HPDE6-E6E7 (cell line): ENCODE data around the gene P4HB.
"Not testable (repeated sequence)": the region's sequence is repeated elsewhere in the genome, so short reads cannot be mapped to it uniquely, and the experiment has no call there.

Experiments used
- DNase-seq: peaks from one replicate; pipeline ENCODE4 v3.0.0; 2011; ENCODE audit warnings: missing footprints; ENCODE audit errors: extremely low spot score

The P4HB gene

DNA sequence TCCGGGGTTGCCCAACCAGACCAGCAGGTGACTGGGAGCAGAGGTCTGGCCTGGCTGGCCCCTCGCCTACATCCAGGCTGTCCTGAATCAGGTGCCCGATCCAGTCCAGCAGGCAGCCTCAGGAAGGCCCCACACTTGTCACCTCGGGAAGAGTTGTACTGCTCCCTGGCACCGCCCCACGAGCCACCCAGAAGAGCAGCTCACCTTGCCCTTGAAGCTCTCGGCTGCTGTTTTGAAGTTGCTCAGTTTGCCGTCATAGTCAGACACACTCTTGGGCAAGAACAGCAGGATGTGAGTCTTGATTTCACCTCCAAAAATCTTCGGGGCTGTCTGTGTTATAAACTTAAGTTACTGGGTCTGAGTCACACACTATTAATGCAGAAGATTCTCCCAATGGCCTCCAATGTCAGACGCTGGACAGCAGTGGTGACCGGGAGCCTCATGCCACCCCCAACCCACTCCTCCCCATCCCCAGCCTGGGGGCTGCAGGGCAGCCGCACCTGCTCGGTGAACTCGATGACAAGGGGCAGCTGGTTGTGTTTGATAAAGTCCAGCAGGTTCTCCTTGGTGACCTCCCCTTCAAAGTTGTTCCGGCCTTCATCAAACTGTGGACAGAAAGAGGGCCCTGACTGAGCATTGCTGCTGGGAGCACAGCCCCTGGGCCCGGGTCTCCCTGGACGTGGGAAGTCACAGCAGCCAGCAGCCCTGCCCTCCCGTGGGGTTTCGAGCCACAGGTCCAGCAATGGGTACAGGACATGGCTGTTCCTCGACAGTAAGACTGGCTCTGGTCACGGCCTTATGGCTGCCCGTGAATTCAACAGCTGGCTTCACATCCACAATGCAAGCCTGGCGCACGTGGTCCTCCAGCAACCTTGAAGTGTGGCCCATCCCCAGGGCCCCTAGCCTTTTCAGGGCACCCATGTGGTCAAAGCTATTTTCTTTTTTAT, 13.3 kb downstream of the P4HB start:
- DNase-seq: no peak

DNA sequence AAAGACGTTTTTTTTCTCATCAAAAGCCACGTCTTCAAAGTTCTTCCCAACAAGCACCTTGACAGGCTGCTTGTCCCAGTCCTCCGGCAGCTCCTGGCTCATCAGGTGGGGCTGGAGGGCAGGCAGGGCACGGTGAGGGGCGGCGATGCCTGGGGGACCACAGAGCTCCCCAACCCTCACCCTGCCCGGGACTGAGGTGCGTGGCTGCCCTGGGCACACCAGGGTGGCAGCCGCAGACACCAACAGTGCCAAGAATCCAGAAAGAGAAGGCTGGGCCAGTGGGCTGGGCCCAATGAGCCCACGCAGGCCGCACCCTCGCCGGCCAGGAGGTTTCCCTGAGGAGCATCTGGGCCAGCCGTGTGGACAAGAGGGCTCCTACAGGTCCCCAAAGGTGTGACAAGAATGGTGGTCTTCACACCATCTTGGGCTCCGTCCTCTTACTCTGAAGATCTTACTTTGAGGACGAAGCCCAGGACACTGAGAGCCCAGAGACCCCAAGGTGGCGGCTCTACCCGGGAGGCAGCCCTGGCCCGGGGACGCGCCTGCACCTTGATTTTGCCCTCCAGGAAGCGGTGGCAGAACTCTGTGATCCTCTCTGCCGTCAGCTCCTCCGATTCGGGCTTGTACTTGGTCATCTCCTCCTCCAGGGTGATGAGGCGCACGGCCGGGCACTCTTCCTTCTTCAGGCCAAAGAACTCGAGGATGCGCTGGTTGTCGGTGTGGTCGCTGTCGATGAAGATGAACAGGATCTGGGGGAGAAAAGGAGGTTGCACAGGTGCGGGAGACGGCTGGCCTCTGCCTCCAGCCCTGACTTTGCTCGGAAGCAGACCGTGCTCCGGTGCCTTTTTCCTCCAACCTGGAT, 14.2 kb downstream of the P4HB start:
- no peak for DNase-seq

DNA sequence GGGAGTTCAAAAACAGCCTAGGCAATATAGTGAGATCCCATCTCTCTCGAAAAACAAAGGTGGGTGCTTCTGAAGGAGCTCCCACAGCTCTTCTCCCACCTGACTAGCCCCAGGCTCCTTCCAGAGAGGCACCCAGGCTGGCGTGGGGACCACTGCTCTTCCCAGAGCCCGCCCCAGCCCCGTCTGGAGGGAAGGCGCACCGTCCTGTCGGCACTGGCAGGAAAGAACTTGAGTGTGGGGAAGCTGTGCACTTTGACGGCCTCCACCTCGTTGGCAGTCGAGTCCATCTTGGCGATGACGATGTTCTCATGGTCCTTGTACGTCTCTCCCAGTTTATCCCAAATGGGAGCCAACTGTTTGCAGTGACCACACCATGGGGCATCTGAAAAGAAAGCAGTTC, 15.0 kb downstream of the P4HB start:
- no peak for DNase-seq

DNA sequence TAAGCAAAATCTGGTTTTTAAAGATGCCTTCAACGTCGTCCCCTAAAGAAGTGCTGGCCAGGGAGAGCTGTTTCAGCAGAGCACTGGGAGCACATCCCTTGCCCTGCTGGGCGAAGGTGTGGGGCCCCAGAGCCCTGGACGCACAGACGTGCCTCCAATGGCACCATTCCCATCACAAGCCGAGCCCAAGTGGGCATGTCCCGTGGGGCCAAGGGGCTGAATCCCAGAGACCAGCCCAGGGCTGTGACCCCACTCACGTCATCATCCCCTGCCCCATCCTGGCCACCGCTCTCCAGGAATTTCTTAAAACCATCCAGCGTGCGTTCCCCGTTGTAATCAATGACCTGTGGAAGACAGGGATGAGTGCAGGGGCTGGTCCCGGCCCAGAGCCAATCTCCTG, 15.4 kb downstream of the P4HB start:
- no peak for DNase-seq

DNA sequence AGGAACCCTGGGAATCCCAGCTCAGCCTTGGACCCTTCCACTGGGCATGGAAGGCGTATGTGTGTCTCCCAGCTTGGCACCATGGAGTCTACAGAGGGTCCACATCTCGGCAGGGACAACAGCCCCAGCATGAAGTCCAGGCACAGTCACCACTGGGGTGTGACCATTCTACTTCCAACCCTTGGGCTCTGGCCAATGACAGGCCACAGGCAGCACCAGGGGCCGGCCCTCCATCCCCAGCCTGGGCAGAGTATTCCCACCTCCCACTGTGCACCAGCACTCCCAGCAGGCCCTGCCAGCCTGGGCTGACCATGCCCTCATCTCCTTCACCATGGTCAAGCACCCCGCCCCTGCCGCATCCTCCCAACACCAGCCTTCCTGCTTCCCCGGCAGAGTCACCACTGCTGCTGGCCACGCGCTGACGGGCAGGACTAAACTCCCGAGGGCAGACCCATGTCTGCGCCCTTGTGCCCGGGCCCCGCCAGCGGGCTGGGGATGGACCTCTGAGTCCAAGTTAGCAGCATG, 15.9 kb downstream of the P4HB start:
- no peak for DNase-seq

DNA sequence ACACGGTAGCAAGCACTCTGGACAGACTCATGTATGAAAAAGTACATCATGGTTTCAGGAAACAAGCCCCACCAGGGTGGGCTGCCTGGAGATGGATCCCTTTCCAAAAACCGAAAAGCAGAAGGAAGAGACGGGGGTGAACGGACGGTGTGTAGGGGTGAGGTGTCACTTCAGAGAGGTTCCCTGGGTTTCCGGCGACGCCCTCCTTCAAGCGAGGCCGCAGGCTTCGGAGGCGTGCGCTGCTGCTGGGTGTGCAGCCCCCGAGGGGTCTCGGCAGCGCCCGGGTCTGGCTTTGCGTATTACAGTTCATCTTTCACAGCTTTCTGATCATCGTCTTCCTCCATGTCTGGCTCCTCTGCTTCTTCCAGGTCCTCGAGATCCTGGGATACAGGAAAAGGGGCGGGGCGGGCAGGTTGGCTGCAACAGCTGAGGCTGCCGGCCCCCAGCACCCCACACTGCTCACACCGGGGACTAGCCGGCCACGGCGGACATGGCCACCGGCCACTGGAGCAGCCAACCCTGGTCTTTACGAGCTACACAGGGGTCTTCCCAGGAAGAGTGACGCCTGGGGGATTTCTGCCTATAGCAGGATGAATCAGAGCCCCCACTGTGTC, 16.5 kb downstream of the P4HB start:
- DNase-seq: no peak

DNA sequence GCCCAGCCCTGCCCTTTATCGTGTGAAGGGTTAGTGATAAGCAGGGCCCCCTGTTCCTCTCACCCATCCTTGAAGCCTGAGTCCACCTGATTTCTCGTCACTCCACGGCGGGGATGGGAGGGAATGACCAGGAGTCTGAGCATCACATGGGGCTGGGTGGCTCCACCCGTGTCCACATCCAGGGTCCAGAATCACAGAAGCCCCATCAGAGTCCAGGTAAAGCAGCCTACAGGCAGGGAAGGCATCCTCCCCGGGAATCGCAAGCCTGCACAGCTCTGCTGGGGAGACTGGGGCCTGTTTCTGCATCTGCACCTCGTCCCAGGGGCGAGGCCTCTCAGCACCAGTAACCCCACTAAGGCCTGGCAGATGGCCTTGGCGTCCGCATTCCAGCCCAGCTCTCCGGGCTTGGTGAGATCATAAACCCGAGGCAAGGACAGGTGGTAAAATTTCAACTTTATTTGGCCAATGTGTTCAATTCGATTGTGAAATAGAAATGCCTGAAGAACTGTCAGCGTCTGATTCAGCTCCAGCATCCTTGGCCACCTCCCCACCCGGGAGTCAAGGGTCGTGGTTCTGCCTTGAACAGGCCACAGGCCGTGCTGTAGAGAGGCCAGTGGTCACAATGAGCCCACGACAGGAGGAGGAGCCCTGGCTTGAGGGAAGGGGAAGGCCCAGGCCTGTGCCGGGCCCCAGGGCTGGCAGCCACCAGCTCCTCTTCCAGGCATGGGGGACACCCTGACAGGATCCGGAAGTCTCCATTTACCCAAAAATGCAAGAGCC, 17.4 kb downstream of the P4HB start:
- no peak for DNase-seq

DNA sequence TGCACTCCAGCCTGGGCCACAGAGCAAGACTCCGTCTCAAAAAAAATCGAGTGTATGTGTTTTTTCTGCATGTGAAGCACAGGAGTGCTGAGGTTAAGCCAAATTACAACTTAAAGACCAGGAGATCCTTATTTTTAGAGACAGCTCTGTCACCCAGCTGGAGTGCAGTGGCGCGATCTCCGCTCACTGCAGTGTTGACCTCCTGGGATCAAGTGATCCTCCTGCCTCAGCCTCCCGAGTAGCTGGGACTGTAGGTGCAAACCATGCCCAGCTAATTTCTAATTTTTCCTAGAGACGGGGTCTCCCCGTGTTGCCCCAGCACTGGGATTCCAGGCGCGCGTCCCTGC, 18.0 kb downstream of the P4HB start:
- DNase-seq: no peak

DNA sequence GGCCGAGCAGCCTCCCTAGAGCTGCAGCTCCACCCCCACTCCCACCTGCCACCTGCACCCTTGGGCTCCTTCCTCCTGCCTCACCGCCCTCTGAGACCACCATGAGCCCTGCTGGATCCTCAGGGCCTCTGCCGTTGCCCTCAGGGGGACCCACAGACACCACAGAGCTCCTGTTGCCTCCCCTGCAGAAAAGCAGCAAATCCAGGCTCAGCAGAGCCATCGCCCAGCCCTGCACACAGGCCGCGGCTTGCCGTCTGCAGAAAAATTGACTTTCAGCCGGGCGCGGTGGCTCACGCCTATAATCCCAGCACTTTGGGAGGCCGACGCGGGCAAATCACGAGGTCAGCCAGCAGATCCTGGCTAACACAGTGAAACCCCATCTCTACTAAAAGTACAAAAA, 18.5 kb downstream of the P4HB start:
- DNase-seq: no peak

DNA sequence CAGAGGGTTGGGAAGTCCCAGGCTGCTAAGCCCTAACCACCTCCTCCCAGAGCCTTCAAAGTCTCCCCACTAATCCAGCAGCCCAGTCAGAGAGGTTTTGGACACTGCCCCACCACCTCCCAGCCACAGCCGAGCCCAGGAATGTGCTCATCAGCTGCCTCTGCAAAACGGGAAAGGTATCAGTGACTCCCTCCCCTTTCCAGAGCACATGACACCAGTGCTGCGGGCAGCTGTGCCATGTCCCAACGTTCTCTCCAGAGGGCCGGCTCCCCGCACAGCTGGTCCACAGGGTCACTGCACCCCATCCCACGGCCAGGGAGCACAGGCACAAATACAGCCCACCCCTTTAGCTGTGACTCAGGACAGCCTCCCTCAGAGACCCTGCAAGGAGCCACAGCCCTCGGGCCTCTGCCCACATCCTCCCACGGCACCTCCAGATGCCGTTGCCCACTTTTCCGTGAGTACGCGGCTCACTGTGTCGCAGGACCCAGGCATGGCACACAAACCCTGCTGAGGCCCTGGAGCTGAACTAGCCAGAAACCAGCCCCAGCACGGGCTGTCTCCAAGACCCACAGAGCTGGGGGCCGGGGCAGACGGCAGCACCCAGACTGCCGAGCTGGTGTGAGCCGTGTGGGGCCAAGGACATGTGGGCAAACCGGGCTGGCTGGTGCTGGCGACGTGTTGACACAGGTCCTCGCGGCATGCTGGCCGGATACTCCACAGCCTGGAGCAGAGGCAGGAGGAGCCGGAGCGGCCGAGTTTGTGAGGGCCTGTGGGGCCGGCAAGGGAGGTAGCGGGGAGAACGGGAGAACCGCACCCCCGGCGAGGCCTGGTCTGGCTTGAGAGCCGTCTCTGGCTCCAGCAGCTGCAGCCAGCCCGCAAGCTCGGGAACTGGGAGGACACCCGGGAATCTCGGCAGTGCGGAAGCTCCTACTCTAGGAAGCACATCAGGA, 19.2 kb downstream of the P4HB start:
- DNase-seq: peak; percentile 92

DNA sequence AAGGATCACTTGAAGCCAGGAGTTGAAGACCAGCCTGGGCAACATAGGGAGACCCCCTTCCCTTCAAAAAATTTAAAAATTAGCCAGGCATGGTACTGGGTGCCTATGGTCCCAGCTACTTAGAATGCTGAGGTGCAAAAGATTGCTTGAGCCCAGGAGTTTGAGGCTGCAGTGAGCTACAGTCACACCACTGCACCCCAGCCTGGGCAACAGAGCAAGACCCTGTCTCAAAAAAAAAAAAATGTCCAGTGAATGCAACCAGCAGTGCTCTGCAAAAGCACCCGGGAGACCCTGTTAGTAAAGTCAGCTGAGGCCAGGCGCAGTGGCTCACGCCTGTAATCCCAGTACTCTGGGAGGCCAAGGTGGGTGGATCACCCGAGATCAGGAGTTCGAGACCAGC, 20.3 kb downstream of the P4HB start:
- DNase-seq: not testable (repeated sequence)

DNA sequence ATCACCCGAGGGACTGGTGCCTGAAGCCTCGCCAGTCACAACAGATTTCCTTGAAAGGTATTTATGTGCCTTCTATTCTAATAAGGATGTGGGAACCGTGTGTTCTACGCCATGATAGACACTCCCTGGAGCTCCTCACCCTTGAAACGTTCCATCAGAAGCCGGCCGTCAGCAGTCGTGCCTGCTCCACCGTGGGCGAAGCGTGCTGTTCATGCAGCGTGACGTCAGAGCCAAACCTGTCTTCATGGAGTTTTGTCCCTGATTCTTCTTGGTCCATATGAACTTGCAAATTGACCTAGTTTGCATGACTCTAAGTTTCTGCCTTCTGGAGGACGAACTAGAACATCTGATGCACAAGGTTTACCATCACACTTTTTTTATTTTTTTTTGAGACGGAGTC, 21.0 kb downstream of the P4HB start:
- DNase-seq: no peak

DNA sequence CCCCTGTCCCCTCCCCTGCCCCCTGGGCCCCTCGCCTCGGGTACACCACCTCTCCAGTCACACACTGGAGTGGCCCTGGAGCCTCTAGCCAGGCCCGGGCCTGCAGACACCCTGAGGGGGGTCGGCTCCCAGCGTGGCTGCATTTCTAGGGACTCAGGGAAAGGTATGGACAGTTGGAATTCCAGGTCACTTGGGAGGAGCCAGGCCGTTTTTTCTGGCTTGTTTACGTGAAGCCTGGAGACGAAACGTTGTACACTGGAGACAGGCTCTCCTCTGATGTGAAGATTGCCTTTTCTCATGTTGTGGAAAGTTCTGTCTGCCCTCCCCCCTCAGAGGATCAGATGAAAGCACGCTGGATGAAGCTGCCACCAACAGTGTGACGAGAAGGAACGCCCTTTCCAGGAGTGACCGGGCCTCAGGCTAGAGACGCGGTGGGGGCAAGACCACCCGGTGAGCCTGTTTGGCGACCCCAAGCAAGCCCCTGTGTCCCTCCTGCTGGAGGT, 21.5 kb downstream of the P4HB start:
- DNase-seq: no peak

DNA sequence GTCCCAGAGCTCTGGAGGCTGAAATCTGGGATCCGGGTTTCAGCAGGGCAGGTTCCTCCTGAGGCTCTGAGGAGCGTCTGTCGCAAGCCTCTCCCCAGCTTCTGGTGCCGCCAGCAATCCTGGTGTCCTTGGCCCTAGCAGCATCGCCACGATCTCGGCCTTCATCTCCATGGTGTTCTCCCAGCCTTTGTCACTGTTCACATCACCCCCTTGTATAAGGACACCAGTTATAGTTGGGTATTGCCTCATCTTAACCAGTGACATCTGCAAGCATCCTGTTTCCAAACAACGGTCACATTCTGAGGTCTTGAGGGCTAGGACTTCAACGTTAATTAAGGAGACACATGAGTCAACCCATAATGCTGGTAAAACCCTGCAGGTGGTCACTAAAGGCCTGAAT, 22.7 kb downstream of the P4HB start:
- DNase-seq: no peak

DNA sequence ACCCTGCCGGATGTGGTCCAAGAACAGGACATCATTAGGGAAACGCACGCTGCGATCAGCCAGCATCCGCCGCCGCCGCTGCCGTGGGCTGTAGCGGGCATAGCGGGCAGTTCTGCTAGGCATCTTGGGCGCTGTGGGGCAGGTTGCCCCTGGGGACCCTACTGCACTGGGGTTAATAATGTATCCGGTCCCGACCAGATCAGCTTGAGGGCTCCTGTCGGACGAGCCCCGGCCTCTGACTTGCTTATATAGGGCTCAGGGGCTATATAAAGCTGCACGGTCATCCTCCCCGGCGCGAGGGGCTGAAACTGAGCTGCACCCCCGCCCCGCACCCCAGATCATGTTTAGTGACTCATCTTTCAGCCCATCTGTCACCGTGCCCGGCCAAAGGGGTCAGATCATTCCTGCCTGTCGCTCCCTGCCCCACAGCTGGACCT, 25.5 kb downstream of the P4HB start, which contains the start of gene PPP1R27:
Gene PPP1R27, minus strand, starts transcription at position 220 of the 437 bp plus-strand sequence. Its CDS starts 97 bp downstream, at position 123.
- no peak for DNase-seq

DNA sequence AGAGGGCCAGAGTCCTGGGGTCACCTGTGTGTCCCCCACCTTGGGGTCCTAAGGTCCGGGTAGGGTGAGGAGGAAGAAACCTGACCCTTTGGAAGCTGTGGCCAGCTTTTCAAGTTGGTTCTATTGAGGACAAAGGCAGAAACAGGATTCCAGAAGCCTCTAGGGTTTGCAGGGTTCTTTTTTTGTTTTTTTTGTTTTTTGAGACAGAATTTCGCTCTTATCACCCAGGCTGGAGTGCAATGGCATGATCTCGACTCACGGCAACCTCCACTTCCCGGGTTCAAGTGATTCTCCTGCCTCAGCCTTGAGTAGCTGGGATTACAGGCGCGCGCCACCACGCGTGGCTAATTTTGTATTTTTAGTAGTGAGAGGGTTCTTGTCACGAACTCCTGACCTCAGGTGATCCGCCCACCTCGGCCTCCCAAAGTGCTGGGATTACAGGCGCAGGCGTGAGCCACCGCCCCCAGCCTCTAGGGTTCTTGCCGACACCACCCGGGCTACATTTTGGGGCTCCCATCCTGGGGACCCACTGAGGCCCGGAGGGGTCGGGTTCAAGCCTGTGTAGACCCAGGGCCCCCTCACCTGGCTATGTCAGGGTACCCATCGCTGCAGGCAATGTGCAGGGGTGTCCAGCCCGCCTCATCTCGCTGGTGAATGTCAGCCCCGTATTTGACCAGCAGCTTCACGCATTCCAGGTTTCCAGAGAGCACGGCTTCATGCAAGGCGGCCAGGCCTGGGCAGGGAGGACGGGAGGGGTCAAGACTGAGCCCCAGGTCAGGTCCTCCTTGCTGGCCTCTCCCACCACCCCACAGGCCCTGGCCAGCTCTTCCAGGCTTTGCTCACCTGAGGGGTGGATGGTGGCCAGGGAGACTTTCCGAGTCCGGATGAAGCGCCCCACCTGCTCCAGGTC, 26.2 kb downstream of the P4HB start:
- no peak for DNase-seq

DNA sequence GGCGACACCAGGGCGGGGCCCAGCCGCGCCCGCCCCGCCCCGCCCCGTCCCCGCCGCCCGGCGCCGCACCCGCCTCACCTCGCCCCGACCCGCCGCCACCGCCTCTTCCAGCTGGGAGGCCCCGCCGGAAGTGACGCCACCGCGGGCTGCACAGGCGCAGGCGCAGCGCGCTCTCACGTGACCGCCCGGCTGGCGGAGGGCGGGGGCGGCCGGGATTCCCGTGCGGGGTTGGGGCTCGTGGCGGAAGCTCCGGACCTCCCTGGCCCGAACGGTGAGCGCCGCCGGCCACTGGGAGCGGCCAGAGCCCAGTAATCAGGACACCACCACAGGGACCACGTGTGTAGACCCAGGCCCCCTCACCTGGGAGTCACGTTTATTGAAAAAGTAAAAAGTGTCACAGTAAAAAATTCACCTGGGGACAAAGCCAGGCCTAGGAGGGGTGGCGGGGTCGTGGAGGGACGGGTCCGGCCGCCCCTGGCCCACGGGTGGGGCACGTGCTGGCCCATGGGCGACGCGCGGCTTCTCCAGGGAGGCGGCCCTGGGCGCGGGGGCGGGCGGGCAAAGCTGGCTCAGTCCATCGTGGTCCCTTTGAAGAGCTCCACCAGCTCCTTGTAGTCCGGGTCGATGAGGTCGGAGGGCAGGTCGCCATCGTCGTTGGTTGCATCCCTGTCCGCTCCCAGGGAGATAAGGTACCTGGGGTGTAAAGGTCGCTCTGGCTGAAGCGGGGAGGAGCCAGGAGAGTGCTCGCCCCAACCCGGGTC, 27.0 kb downstream of the P4HB start, which contains the start of gene MCRIP1:
Gene MCRIP1, minus strand, starts transcription at position 132 of the 761 bp plus-strand sequence. CDS start 8,785 bp downstream, outside the sequence.
- DNase-seq: peak; percentile 93
